Keratinocyte (primary cell): Measurements from ENCODE around the gene GEMIN5. TPM values are rescaled to one million over a fixed set of nuclear protein-coding genes. Genes with fewer than 3 reads are reported as not detected.

ENCODE experiments used
- DNase-seq: peaks from one replicate; pipeline ENCODE4 v3.0.0-alpha.2; 2011; ENCODE audit warnings: low read depth, missing footprints, low spot score
- FAIRE-seq: peaks from 2 replicates; lab custom pipeline; 2011; peaks lifted over from hg19 to GRCh38; lab: Jason Lieb, UNC
- H2AFZ ChIP-seq: 2 replicates; pipeline ENCODE4 v1.6.0; 2012; ENCODE audit warnings: low read length, control low read depth, inconsistent platforms; ENCODE audit not compliant: control insufficient read depth
- H3K27ac ChIP-seq: 2 replicates; pipeline ENCODE4 v1.5.1; 2011; ENCODE audit warnings: low read length; ENCODE audit not compliant: control insufficient read depth, insufficient read depth
- H3K27me3 ChIP-seq: 3 replicates; pipeline ENCODE4 v1.6.0; 2011; ENCODE audit warnings: low read length; ENCODE audit not compliant: control insufficient read depth, insufficient read depth; ENCODE audit errors: extremely low read depth
- H3K36me3 ChIP-seq, 2 experiments: 2 replicates in 1 of 2; 3 replicates in 1 of 2; pipeline ENCODE4 v1.5.1; 2011; ENCODE audit warnings: low read length in 2 of 2, mild to moderate bottlenecking in 1 of 2; ENCODE audit not compliant: control insufficient read depth in 2 of 2, insufficient read depth in 2 of 2; ENCODE audit errors: extremely low read depth in 1 of 2
- H3K4me1 ChIP-seq: 3 replicates; pipeline ENCODE4 v1.5.1; 2011; ENCODE audit warnings: low read length; ENCODE audit not compliant: control insufficient read depth, insufficient read depth; ENCODE audit errors: extremely low read depth
- H3K4me2 ChIP-seq: 3 replicates; pipeline ENCODE4 v1.6.0; 2011; ENCODE audit warnings: low read depth, low read length; ENCODE audit not compliant: control insufficient read depth, insufficient read depth; ENCODE audit errors: extremely low read depth
- H3K4me3 ChIP-seq, 3 experiments: fragments of 200-600 bp in 1 of 3; sonication (generic) in 1 of 3; 2 replicates in 2 of 3; 3 replicates in 1 of 3; pipeline ENCODE4 v1.5.1; 2011 to 2016; ENCODE audit warnings: low read length in 3 of 3, mild to moderate bottlenecking in 3 of 3, control low read depth in 2 of 3, inconsistent platforms in 1 of 3, low read depth in 1 of 3, mixed read lengths in 1 of 3, mixed run types in 1 of 3, moderate library complexity in 1 of 3; ENCODE audit not compliant: control insufficient read depth in 2 of 3, insufficient read depth in 2 of 3; ENCODE audit errors: extremely low read depth in 1 of 3
- H3K79me2 ChIP-seq: 2 replicates; pipeline ENCODE4 v1.6.0; 2012; ENCODE audit warnings: low read length; ENCODE audit not compliant: control insufficient read depth, insufficient read depth
- H3K9ac ChIP-seq: 3 replicates; pipeline ENCODE4 v1.6.0; 2011; ENCODE audit warnings: low read length; ENCODE audit not compliant: control insufficient read depth, insufficient read depth; ENCODE audit errors: extremely low read depth
- H3K9me1 ChIP-seq: 3 replicates; pipeline ENCODE4 v1.6.0; 2011; ENCODE audit warnings: low read length; ENCODE audit not compliant: control insufficient read depth, insufficient read depth; ENCODE audit errors: extremely low read depth
- H3K9me3 ChIP-seq: 2 replicates; pipeline ENCODE4 v1.5.1; 2012; ENCODE audit warnings: low read depth, low read length; ENCODE audit not compliant: control insufficient read depth
- H4K20me1 ChIP-seq: 3 replicates; pipeline ENCODE4 v1.6.0; 2011; ENCODE audit warnings: low read length; ENCODE audit not compliant: control insufficient read depth, insufficient read depth; ENCODE audit errors: extremely low read depth
- CTCF ChIP-seq, 3 experiments: IDR thresholded peaks in 1 of 3; conservative IDR thresholded peaks in 1 of 3; optimal IDR thresholded peaks in 1 of 3; 2 replicates in 2 of 3; 3 replicates in 1 of 3; pipeline versions ENCODE3 to v1.5.1; 2011; ENCODE audit warnings: low read length in 3 of 3, mild to moderate bottlenecking in 3 of 3, moderate library complexity in 2 of 3, control low read depth in 1 of 3, inconsistent platforms in 1 of 3; ENCODE audit not compliant: insufficient read depth in 2 of 3; ENCODE audit errors: extremely low read depth in 1 of 3
- EZH2 ChIP-seq: IDR thresholded peaks from one replicate; pipeline ENCODE4 v1.6.1; 2012; ENCODE audit warnings: inconsistent platforms, mild to moderate bottlenecking, low read length, moderate library complexity
- dilution Hi-C: fragments of 300-500 bp; cut with MboI; formaldehyde crosslinking; loops from one replicate; pipeline ENCODE4 v1.7.0; 2020; ENCODE audit warnings: low sequenced_read_pairs; ENCODE audit not compliant: extremely low pct_ligation_motif_present
- polyA plus RNA-seq, 5 experiments: library from polyadenylated mRNA; depleted of rRNA in 3 of 5; stranded (reverse) in 3 of 5; stranded (forward) in 1 of 5; unstranded in 1 of 5; fragments of >200 nt; gene quantifications; 1 replicate in 1 of 5; 2 replicates in 3 of 5; 3 replicates in 1 of 5; pipeline versions ENCODE4 v1.2.1 to v1.2.3, GENCODE V29; 2011 to 2012; ENCODE audit warnings: missing spikeins in 2 of 5, low read depth in 1 of 5, low replicate concordance in 1 of 5

The GEMIN5 gene
- polyA plus RNA-seq, 1 donor (not counting 4 experiments of a cell fraction or from before 2014, with no cell fraction given), result 12.5 TPM

- H3K4me3 ChIP-seq, result no peak overlapping the region
- no peaks in the 10 kb centered on the region for H3K9me3 ChIP-seq
- H2AFZ ChIP-seq, result no peak overlapping the region
- H3K9me1 ChIP-seq, result peaks cover 2% of the 10 kb centered on the region
- no peak for FAIRE-seq
- H3K36me3 ChIP-seq, result no peaks in the 10 kb centered on the region
- TF ChIP-seq CTCF (optimal IDR thresholded peaks at IDR 0.05 in 1 of 3, IDR thresholded peaks at IDR 0.05 in 1 of 3, conservative IDR thresholded peaks at IDR 0.05 in 1 of 3; ENCODE audit: extremely low read depth in 1 of 3, insufficient read depth in 2 of 3, low read length in 3 of 3) (no peak), EZH2 (no peak)
- no peak overlapping the region for H3K9ac ChIP-seq
- dilution Hi-C loops, result no loop called here
- no peaks in the 10 kb centered on the region for H3K79me2 ChIP-seq
- no peak overlapping the region for H3K4me2 ChIP-seq
- H3K27me3 ChIP-seq, result no peaks in the 10 kb centered on the region
- no peaks in the 10 kb centered on the region for H4K20me1 ChIP-seq
- DNase-seq, result no peak
- peaks cover 4% of the 10 kb centered on the region for H3K4me1 ChIP-seq
- H3K27ac ChIP-seq, result no peak overlapping the region
Measured at GRCh38 chr5:154840435-154841272, 97.4 kb downstream of the GEMIN5 start.

Other genes starting within 250 kb of the GEMIN5 start
- gene LARP1, start 182.8 kb downstream of the GEMIN5 start, polyA plus RNA-seq, result 39.3 to 139 TPM (median 65.6 TPM) in 3 replicates
- 4.6 to 11.0 TPM (median 7.1 TPM) in 3 replicates for gene FAXDC2, start 87.6 kb downstream of the GEMIN5 start, polyA plus RNA-seq
- 28.1 to 44.5 TPM (median 36.2 TPM) in 3 replicates for gene CNOT8, start 79.6 kb downstream of the GEMIN5 start, polyA plus RNA-seq
- gene MRPL22, start 2.9 kb upstream of the GEMIN5 start, polyA plus RNA-seq, result 48.3 to 76.9 TPM (median 53.6 TPM) in 3 replicates
- gene KIF4B, start 75.5 kb upstream of the GEMIN5 start, polyA plus RNA-seq, result not detected in 3 replicates